B cell (primary cell): Measurements from ENCODE around the gene GMPPA.

Experiments used
- EZH2 ChIP-seq: IDR thresholded peaks from 2 replicates; pipeline ENCODE4 v1.6.1; 2012; ENCODE audit warnings: borderline replicate concordance, low read depth, mild to moderate bottlenecking, moderate library complexity, low read length; ENCODE audit not compliant: insufficient read depth, poor library complexity, severe bottlenecking
- TF ChIP-seq, protein P1 (sequence below): fragments of 200-600 bp; IDR thresholded peaks from one replicate; pipeline ENCODE4 v1.8.0; 2022; ENCODE audit warnings: antibody characterized with exemption, mild to moderate bottlenecking

- TF ChIP-seq, protein P1, sequence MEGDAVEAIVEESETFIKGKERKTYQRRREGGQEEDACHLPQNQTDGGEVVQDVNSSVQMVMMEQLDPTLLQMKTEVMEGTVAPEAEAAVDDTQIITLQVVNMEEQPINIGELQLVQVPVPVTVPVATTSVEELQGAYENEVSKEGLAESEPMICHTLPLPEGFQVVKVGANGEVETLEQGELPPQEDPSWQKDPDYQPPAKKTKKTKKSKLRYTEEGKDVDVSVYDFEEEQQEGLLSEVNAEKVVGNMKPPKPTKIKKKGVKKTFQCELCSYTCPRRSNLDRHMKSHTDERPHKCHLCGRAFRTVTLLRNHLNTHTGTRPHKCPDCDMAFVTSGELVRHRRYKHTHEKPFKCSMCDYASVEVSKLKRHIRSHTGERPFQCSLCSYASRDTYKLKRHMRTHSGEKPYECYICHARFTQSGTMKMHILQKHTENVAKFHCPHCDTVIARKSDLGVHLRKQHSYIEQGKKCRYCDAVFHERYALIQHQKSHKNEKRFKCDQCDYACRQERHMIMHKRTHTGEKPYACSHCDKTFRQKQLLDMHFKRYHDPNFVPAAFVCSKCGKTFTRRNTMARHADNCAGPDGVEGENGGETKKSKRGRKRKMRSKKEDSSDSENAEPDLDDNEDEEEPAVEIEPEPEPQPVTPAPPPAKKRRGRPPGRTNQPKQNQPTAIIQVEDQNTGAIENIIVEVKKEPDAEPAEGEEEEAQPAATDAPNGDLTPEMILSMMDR, result peak; percentile 85
- TF ChIP-seq EZH2, result no peak
Observed at GRCh38 chr2:219459460-219460311, 39.0 kb upstream of the GMPPA start.
